HepG2 (cell line): ENCODE data around the gene YWHAB. TPM values are rescaled to one million over a fixed set of nuclear protein-coding genes. Genes with fewer than 3 reads are reported as not detected.
A peak's percentile ranks its signal among the peaks of the same experiment; 100 is the strongest.

ENCODE experiments used
- CBX2 ChIP-seq, 2 experiments: fragments of 200-600 bp in 1 of 2; sonication (generic); formaldehyde crosslinking in 1 of 2; IDR thresholded peaks; 2 replicates each; pipeline versions ENCODE4 v1.7.0 to v1.8.1; 2018 to 2022; ENCODE audit warnings: low read depth in 2 of 2, low read length in 1 of 2, mild to moderate bottlenecking in 1 of 2, missing genetic modification reagents in 1 of 2
- EEA1 ChIP-seq: sonication (generic); formaldehyde crosslinking; IDR thresholded peaks from 2 replicates; pipeline ENCODE4 v1.5.1; 2020; ENCODE audit warnings: mild to moderate bottlenecking, missing genetic modification reagents, borderline replicate concordance
- FOXC1 ChIP-seq: sonication (generic); formaldehyde crosslinking; IDR thresholded peaks from 2 replicates; pipeline ENCODE4 v1.8.0; 2022; ENCODE audit warnings: mild to moderate bottlenecking, missing genetic modification reagents, borderline replicate concordance
- HNRNPL ChIP-seq: fragments of 200-400 bp; formaldehyde crosslinking; IDR thresholded peaks from 2 replicates; pipeline ENCODE4 v1.6.1; 2017; ENCODE audit warnings: mild to moderate bottlenecking, low read depth, low read length
- MAF1 ChIP-seq: sonication (generic); formaldehyde crosslinking; IDR thresholded peaks from 2 replicates; pipeline ENCODE4 v1.5.0; 2020; ENCODE audit warnings: missing genetic modification reagents, borderline replicate concordance
- MED1 ChIP-seq: sonication (generic); formaldehyde crosslinking; IDR thresholded peaks from 2 replicates; pipeline ENCODE4 v1.4.0; 2020; ENCODE audit warnings: missing genetic modification reagents
- MEF2D ChIP-seq: sonication (generic); formaldehyde crosslinking; IDR thresholded peaks from 2 replicates; pipeline ENCODE4 v1.5.1; 2020; ENCODE audit warnings: mild to moderate bottlenecking, missing genetic modification reagents
- MYNN ChIP-seq: sonication (generic); formaldehyde crosslinking; IDR thresholded peaks from 2 replicates; pipeline ENCODE4 v1.4.0; 2020; ENCODE audit warnings: mild to moderate bottlenecking, low read depth, missing genetic modification reagents
- RCOR2 ChIP-seq: IDR thresholded peaks from 2 replicates; pipeline ENCODE4 v1.6.1; 2016; ENCODE audit warnings: missing biosample characterization, missing genetic modification reagents
- ZBTB21 ChIP-seq: sonication (generic); formaldehyde crosslinking; IDR thresholded peaks from 2 replicates; pipeline ENCODE4 v1.4.0; 2020; ENCODE audit warnings: missing genetic modification reagents
- ZFP82 ChIP-seq: sonication (generic); formaldehyde crosslinking; IDR thresholded peaks from 2 replicates; pipeline ENCODE4 v1.5.1; 2020; ENCODE audit warnings: mild to moderate bottlenecking, missing genetic modification reagents, borderline replicate concordance
- ZMYM3 ChIP-seq: sonication (generic); formaldehyde crosslinking; IDR thresholded peaks from 2 replicates; pipeline ENCODE4 v1.5.1; 2020; ENCODE audit warnings: mild to moderate bottlenecking, missing genetic modification reagents
- ZNF143 ChIP-seq: sonication (generic); formaldehyde crosslinking; IDR thresholded peaks from 2 replicates; pipeline ENCODE4 v1.4.0; 2020; ENCODE audit warnings: missing genetic modification reagents
- ZNF33A ChIP-seq: sonication (generic); formaldehyde crosslinking; IDR thresholded peaks from 2 replicates; pipeline ENCODE4 v1.5.1; 2020; ENCODE audit warnings: missing genetic modification reagents, mild to moderate bottlenecking, moderate library complexity, borderline replicate concordance
- ZNF34 ChIP-seq: sonication (generic); formaldehyde crosslinking; IDR thresholded peaks from 2 replicates; pipeline ENCODE4 v1.4.0; 2020; ENCODE audit warnings: mild to moderate bottlenecking, missing genetic modification reagents, borderline replicate concordance
- ZNF572 ChIP-seq: sonication (generic); formaldehyde crosslinking; IDR thresholded peaks from 2 replicates; pipeline ENCODE4 v1.5.1; 2020; ENCODE audit warnings: mild to moderate bottlenecking, missing genetic modification reagents
- ZNF816 ChIP-seq: sonication (generic); formaldehyde crosslinking; IDR thresholded peaks from 2 replicates; pipeline ENCODE4 v1.8.0; 2022; ENCODE audit warnings: missing genetic modification reagents, mild to moderate bottlenecking, borderline replicate concordance
- polyA plus RNA-seq, 8 experiments: library from polyadenylated mRNA; depleted of rRNA in 3 of 8; stranded (reverse) in 7 of 8; unstranded in 1 of 8; fragments of >200 nt; fragmentation: Illumina TruSeq in 4 of 8; extraction: Trizol in 4 of 8; gene quantifications; 2 replicates each; pipeline versions ENCODE4 v1.2.1 to v1.2.3, GENCODE V29; 2011 to 2016; ENCODE audit warnings: low read depth in 4 of 8, missing spikeins in 1 of 8, mixed read lengths in 1 of 8; ENCODE audit not compliant: insufficient read depth in 1 of 8
- total RNA-seq, 5 experiments: library from RNA; depleted of rRNA; stranded (reverse); fragments of >200 nt; fragmentation: Illumina TruSeq; extraction: Trizol; gene quantifications; 2 replicates each; pipeline ENCODE4 v1.2.3, GENCODE V29; 2016; ENCODE audit warnings: low read depth in 1 of 5
- TF ChIP-seq, protein P1 (sequence below): sonication (generic); formaldehyde crosslinking; IDR thresholded peaks from 2 replicates; pipeline ENCODE4 v1.4.0; 2020; ENCODE audit warnings: missing genetic modification reagents; ENCODE audit errors: not compliant biosample characterization
- TF ChIP-seq, protein P2 (sequence below), 2 experiments: fragments of 450-650 bp in 1 of 2; sonication (generic) in 1 of 2; formaldehyde crosslinking; IDR thresholded peaks; 2 replicates each; pipeline versions ENCODE4 v1.5.0 to v1.8.0; 2020 to 2022; ENCODE audit warnings: mild to moderate bottlenecking in 1 of 2, missing genetic modification reagents in 1 of 2
- TF ChIP-seq, protein P3 (sequence below): sonication (generic); formaldehyde crosslinking; IDR thresholded peaks from 2 replicates; pipeline ENCODE4 v1.8.1; 2023; ENCODE audit warnings: mild to moderate bottlenecking, missing genetic modification reagents, borderline replicate concordance
- TF ChIP-seq, protein P4 (sequence below): sonication (generic); formaldehyde crosslinking; IDR thresholded peaks from 2 replicates; pipeline ENCODE4 v1.8.0; 2022; ENCODE audit warnings: missing genetic modification reagents, mild to moderate bottlenecking, inconsistent platforms, borderline replicate concordance
- TF ChIP-seq, protein P5 (sequence below): sonication (generic); formaldehyde crosslinking; IDR thresholded peaks from 2 replicates; pipeline ENCODE4 v1.5.1; 2020; ENCODE audit warnings: mild to moderate bottlenecking, missing genetic modification reagents, moderate library complexity

Gene YWHAB
- total and polyA plus RNA-seq, 2 of the 13 experiments (the other 11 are each of a cell fraction or from before 2014, with no cell fraction given) = 77.2 to 121 TPM

DNA sequence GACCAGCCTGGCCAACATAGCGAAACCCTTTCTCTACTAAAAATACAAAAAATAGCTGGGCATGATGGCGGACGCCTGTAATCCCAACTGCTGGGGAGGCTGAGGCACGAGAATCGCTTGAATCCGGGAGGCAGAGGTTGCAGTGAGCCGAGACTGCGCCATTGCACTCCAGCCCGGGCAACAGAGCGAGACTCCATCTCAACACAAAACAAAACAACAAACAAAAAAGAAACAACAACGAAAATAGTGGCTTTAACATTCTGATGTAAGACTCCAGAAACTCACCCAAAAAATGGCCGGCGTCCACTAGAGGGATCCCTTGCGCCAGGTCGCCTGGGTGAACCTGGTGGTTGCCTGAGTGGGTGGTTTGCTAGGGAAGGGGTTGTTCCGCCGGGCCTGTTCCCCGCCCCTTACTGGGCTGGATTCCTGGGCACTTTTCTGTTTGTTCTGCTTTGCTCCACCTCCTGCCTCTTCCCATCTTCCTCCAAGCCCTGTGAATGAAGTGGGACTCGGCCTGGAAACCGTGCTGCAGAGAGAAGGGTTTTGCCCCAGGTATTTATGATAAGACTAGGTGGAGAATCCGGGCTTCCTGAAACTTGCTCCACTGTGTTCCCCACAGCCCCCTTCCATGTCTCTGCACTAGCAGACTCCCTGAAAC is 25.9 kb downstream of the YWHAB start (continued):
- peak; percentile 80 for TF ChIP-seq MED1 (CRISPR knock-in tag)
- no peak for TF ChIP-seq MAF1 (CRISPR knock-in tag)
- TF ChIP-seq ZNF34 = no peak
- TF ChIP-seq ZMYM3 (CRISPR knock-in tag) = no peak
- TF ChIP-seq HNRNPL = peak; percentile 72; the same call in 1 of the 2 replicates
- TF ChIP-seq FOXC1 (CRISPR knock-in tag) = 0 out of 2 replicates have a peak, but pooled peaks have one; percentile 78
- TF ChIP-seq MEF2D (CRISPR knock-in tag) = no peak
- TF ChIP-seq ZNF33A (CRISPR knock-in tag) = no peak
- TF ChIP-seq, protein P1, sequence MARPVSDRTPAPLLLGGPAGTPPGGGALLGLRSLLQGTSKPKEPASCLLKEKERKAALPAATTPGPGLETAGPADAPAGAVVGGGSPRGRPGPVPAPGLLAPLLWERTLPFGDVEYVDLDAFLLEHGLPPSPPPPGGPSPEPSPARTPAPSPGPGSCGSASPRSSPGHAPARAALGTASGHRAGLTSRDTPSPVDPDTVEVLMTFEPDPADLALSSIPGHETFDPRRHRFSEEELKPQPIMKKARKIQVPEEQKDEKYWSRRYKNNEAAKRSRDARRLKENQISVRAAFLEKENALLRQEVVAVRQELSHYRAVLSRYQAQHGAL (CRISPR knock-in tag) = peak; percentile 72
- no peak for TF ChIP-seq CBX2 (IDR thresholded peaks at IDR 0.05; ENCODE audit: low read depth, low read length)
- TF ChIP-seq CBX2 (CRISPR knock-in tag; IDR thresholded peaks at IDR 0.05; ENCODE audit: low read depth) = peak; percentile 19; the same call in 1 of the 2 replicates
- TF ChIP-seq ZBTB21 (CRISPR knock-in tag) = no peak
- TF ChIP-seq, protein P2, sequence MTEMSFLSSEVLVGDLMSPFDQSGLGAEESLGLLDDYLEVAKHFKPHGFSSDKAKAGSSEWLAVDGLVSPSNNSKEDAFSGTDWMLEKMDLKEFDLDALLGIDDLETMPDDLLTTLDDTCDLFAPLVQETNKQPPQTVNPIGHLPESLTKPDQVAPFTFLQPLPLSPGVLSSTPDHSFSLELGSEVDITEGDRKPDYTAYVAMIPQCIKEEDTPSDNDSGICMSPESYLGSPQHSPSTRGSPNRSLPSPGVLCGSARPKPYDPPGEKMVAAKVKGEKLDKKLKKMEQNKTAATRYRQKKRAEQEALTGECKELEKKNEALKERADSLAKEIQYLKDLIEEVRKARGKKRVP (CRISPR knock-in tag; IDR thresholded peaks at IDR 0.05) = peak in 1 of 2 experiments; percentile 97; a peak in 3 of 4 replicates
- peak; percentile 64; the same call in 1 of the 2 replicates for TF ChIP-seq ZNF143 (CRISPR knock-in tag)
- TF ChIP-seq, protein P3, sequence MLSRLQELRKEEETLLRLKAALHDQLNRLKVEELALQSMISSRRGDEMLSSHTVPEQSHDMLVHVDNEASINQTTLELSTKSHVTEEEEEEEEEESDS (CRISPR knock-in tag) = no peak
- TF ChIP-seq MYNN (CRISPR knock-in tag) = no peak
- peak; percentile 45; the same call in 1 of the 2 replicates for TF ChIP-seq EEA1
- no peak for TF ChIP-seq ZNF572
- no peak for TF ChIP-seq RCOR2 (CRISPR knock-in tag)
- TF ChIP-seq, protein P4, sequence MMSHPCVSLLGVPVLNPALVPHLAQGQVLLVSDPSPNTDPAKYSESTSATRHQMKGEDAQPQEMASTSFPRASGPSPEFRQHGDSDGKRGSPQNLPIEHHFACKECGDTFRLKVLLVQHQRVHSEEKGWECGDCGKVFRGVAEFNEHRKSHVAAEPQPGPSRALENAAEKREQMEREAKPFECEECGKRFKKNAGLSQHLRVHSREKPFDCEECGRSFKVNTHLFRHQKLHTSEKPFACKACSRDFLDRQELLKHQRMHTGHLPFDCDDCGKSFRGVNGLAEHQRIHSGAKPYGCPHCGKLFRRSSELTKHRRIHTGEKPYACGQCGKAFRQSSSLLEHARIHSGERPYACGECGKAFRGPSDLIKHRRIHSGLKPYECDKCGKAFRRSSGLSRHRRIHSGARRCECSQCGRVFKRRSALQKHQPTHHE (CRISPR knock-in tag) = no peak
- no peak for TF ChIP-seq ZFP82 (CRISPR knock-in tag)
- 0 out of 2 replicates have a peak, but pooled peaks have one; percentile 55 for TF ChIP-seq ZNF816 (CRISPR knock-in tag)
- TF ChIP-seq, protein P5, sequence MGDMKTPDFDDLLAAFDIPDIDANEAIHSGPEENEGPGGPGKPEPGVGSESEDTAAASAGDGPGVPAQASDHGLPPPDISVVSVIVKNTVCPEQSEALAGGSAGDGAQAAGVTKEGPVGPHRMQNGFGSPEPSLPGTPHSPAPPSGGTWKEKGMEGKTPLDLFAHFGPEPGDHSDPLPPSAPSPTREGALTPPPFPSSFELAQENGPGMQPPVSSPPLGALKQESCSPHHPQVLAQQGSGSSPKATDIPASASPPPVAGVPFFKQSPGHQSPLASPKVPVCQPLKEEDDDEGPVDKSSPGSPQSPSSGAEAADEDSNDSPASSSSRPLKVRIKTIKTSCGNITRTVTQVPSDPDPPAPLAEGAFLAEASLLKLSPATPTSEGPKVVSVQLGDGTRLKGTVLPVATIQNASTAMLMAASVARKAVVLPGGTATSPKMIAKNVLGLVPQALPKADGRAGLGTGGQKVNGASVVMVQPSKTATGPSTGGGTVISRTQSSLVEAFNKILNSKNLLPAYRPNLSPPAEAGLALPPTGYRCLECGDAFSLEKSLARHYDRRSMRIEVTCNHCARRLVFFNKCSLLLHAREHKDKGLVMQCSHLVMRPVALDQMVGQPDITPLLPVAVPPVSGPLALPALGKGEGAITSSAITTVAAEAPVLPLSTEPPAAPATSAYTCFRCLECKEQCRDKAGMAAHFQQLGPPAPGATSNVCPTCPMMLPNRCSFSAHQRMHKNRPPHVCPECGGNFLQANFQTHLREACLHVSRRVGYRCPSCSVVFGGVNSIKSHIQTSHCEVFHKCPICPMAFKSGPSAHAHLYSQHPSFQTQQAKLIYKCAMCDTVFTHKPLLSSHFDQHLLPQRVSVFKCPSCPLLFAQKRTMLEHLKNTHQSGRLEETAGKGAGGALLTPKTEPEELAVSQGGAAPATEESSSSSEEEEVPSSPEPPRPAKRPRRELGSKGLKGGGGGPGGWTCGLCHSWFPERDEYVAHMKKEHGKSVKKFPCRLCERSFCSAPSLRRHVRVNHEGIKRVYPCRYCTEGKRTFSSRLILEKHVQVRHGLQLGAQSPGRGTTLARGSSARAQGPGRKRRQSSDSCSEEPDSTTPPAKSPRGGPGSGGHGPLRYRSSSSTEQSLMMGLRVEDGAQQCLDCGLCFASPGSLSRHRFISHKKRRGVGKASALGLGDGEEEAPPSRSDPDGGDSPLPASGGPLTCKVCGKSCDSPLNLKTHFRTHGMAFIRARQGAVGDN (CRISPR knock-in tag) = peak; percentile 65
